Measurements from ENCODE around the gene PATE2.

Gene PATE2

GRCh38 chr11:125763483-125763882 is 15.1 kb downstream of the PATE2 start:
- no peaks in the 10 kb centered on the region for H3K4me1 ChIP-seq (ENCODE audit: control insufficient read depth, insufficient read depth, low read length)
- H3K27ac ChIP-seq (ENCODE audit: extremely low read depth, low read depth, low read length), result no peak overlapping the region
- ChIA-PET POLR2A (no interaction called here), CTCF (no interaction called here)
- H3K4me3 ChIP-seq (ENCODE audit: low read depth, low read length), result no peak overlapping the region
- no peak for TF ChIP-seq ZNF560 (tag by site-specific recombination; IDR thresholded peaks at IDR 0.05; ENCODE audit: borderline replicate concordance)
- no peak for TF ChIP-seq ZNF37A (tag by site-specific recombination; IDR thresholded peaks at IDR 0.05)
- no peak for TF ChIP-seq ZFP69B (tag by site-specific recombination; IDR thresholded peaks at IDR 0.05)
- TF ChIP-seq ZNF146 (tag by site-specific recombination; IDR thresholded peaks at IDR 0.05), result no peak
- TF ChIP-seq GLIS1 (tag by site-specific recombination; IDR thresholded peaks at IDR 0.05), result no peak
- no peak for TF ChIP-seq SETDB1 (IDR thresholded peaks at IDR 0.05; ENCODE audit: insufficient read length, low read length)
- TF ChIP-seq KLF16 (tag by site-specific recombination; IDR thresholded peaks at IDR 0.05), result no peak
- no peak for TF ChIP-seq ZNF555 (tag by site-specific recombination; conservative IDR thresholded peaks at IDR 0.05)
- TF ChIP-seq SP3 (tag by site-specific recombination; IDR thresholded peaks at IDR 0.05), result no peak
- no peak for TF ChIP-seq OSR2 (tag by site-specific recombination; IDR thresholded peaks at IDR 0.05)
- TF ChIP-seq ZNF514 (tag by site-specific recombination; IDR thresholded peaks at IDR 0.05), result no peak
- H3K9me3 ChIP-seq (ENCODE audit: control insufficient read depth, insufficient read depth, low read depth, low read length), result no peaks in the 10 kb centered on the region
- H3K36me3 ChIP-seq (ENCODE audit: control insufficient read depth in 2 of 2, insufficient read depth in 1 of 2, low read length in 2 of 2), result no peaks in the 10 kb centered on the region

GRCh38 chr11:125762445-125762844 is 16.2 kb downstream of the PATE2 start:
- H3K4me3 ChIP-seq (ENCODE audit: low read depth, low read length), result no peak overlapping the region
- no peaks in the 10 kb centered on the region for H3K4me1 ChIP-seq (ENCODE audit: control insufficient read depth, insufficient read depth, low read length)
- no peak overlapping the region for H3K27ac ChIP-seq (ENCODE audit: extremely low read depth, low read depth, low read length)
- TF ChIP-seq ZNF324 (tag by site-specific recombination; IDR thresholded peaks at IDR 0.05) (no peak), ZNF10 (tag by site-specific recombination; IDR thresholded peaks at IDR 0.05) (no peak), TCF7L2 (IDR thresholded peaks at IDR 0.05; ENCODE audit: borderline replicate concordance, low read depth, low read length) (no peak), REST (tag by site-specific recombination; IDR thresholded peaks at IDR 0.05) (no peak), ZNF837 (tag by site-specific recombination; IDR thresholded peaks at IDR 0.05) (no peak), ZNF600 (tag by site-specific recombination; IDR thresholded peaks at IDR 0.05) (no peak), ZNF664 (tag by site-specific recombination; IDR thresholded peaks at IDR 0.05) (no peak), ZBTB8A (tag by site-specific recombination; IDR thresholded peaks at IDR 0.05) (no peak), ZNF184 (tag by site-specific recombination; IDR thresholded peaks at IDR 0.05) (no peak), ZNF660 (tag by site-specific recombination; IDR thresholded peaks at IDR 0.05) (no peak), ZFP41 (tag by site-specific recombination; IDR thresholded peaks at IDR 0.05; ENCODE audit: borderline replicate concordance) (no peak), ZFP3 (tag by site-specific recombination; IDR thresholded peaks at IDR 0.05; ENCODE audit: low read depth) (no peak), SP3 (tag by site-specific recombination; IDR thresholded peaks at IDR 0.05) (no peak), BCL6B (tag by site-specific recombination; IDR thresholded peaks at IDR 0.05) (no peak), GLI2 (tag by site-specific recombination; IDR thresholded peaks at IDR 0.05; ENCODE audit: borderline replicate concordance, low read depth) (no peak), HOXD13 (CRISPR knock-in tag; IDR thresholded peaks at IDR 0.05; ENCODE audit: borderline replicate concordance) (no peak), ZBTB6 (tag by site-specific recombination; IDR thresholded peaks at IDR 0.05) (no peak)
- TF ChIP-seq, protein P1, sequence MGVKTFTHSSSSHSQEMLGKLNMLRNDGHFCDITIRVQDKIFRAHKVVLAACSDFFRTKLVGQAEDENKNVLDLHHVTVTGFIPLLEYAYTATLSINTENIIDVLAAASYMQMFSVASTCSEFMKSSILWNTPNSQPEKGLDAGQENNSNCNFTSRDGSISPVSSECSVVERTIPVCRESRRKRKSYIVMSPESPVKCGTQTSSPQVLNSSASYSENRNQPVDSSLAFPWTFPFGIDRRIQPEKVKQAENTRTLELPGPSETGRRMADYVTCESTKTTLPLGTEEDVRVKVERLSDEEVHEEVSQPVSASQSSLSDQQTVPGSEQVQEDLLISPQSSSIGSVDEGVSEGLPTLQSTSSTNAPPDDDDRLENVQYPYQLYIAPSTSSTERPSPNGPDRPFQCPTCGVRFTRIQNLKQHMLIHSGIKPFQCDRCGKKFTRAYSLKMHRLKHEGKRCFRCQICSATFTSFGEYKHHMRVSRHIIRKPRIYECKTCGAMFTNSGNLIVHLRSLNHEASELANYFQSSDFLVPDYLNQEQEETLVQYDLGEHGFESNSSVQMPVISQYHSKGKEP (tag by site-specific recombination; IDR thresholded peaks at IDR 0.05), result no peak
- ChIA-PET POLR2A (no interaction called here), CTCF (interaction anchor here (0.6 kb wide), 2 partner anchors 13 to 919 kb away, joined by 3 to 5 read pairs; no protein-coding TSS in a partner anchor)
- H3K9me3 ChIP-seq (ENCODE audit: control insufficient read depth, insufficient read depth, low read depth, low read length), result no peaks in the 10 kb centered on the region
- no peaks in the 10 kb centered on the region for H3K36me3 ChIP-seq (ENCODE audit: control insufficient read depth in 2 of 2, insufficient read depth in 1 of 2, low read length in 2 of 2)

Data from HEK293 (cell line).